HG03457 (cell line): ENCODE results near the gene FILIP1.

ENCODE experiments used
- ATAC-seq: cut with Tn5 transposase; IDR thresholded peaks from one replicate; pipeline ENCODE4 v1.9.1; 2021; ENCODE audit warnings: moderate number of reproducible peaks; ENCODE audit not compliant: unreplicated experiment

Gene FILIP1

GRCh38 chr6:75493400-75494064 is at the start of gene FILIP1:
Gene FILIP1, minus strand, starts transcription at chr6:75493800. Its CDS starts 78,828 bp downstream, at chr6:75414972.
- no peak for ATAC-seq

GRCh38 chr6:75543311-75543710 is 49.7 kb upstream of the FILIP1 start:
- no peak for ATAC-seq

GRCh38 chr6:75539136-75539535 is 45.5 kb upstream of the FILIP1 start:
- no peak for ATAC-seq

DNA sequence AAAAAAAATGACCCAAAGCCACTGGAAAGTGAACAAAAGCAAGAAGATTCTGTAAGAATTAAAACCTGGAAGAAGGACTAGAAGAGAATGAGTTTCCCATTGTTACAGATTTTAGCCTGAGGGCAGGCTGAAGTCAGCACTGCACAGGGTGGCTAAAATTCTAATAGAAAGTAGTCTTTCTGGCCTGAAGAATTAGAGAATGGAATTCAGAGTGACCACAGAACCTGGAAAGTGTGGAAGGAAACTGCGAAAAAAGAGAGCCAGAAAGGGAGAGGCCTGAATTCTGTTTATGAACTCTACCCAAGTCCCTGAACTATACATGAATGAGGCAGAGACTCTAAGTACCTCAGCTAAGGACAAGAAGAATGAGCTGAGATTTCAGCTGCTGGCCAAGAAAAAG is 38.9 kb upstream of the FILIP1 start:
- no peak for ATAC-seq

DNA sequence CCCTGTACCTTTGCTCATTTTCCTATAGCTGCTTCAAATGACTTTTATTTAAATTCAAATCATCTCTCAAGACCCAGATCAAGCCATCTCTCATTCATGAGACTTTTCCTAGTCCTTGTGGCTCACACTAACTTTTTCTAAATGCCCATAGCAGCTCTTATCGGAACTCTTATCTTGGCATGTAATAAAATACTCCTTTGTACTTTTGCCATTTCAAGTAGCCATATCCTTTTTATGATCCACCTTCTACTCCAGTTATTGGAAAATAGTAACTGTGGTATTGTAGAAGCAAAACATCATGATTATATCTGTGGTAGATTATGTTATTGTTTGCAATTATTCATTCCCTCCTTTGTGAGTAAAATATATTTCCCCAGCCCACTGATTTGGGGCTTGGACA is 37.6 kb upstream of the FILIP1 start:
- ATAC-seq, result no peak

- no peak for ATAC-seq
These were observed 37.1 kb upstream of the FILIP1 start for GRCh38 chr6:75530696-75531095.

DNA sequence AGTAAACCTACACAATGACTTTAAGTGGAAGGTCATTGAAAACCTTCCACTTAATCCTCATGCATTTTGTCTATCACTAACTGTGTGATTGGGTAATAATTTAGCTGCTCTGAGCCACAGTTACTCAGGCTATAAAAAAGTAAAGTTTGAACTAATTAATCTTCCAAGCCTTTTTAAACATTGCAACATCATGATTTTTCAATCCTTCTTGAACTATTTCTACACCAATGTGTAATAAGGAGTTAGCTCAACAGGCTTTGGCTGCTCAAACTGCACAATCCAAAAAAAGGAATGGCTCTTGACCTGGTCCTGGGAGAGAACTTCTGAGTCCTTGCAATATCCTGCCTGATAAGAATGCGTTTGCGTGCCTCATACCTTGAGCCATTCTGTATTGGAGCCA is 34.8 kb upstream of the FILIP1 start:
- ATAC-seq, result no peak

- ATAC-seq, result no peak
These were observed 33.0 kb upstream of the FILIP1 start for GRCh38 chr6:75526502-75527127.

- ATAC-seq, result no peak
These were observed 32.1 kb upstream of the FILIP1 start for GRCh38 chr6:75525682-75526081.

GRCh38 chr6:75524322-75524972 is 30.8 kb upstream of the FILIP1 start:
- no peak for ATAC-seq

- no peak for ATAC-seq
These were observed 23.2 kb upstream of the FILIP1 start for GRCh38 chr6:75516757-75517156.

GRCh38 chr6:75512591-75512990 is 19.0 kb upstream of the FILIP1 start:
- ATAC-seq, result no peak

DNA sequence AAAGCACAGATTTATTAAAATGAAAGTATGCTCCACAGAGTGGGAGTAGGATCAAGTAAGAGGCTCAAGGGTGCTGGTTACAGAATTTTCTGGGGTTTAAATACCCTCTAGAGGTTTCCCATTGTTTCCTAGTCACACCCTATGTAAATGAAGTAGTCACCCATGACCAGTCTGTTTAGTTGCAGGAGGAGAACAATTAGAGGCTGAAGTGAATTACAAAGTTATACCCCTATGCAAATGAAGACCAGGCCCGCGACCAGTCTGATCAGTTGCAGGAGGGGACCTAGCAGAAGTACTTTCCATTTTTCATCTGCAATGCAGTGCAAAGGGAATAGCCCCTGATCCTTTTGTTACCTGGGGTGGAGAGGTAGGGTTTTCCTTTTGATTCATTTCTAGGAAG is 11.8 kb upstream of the FILIP1 start:
- no peak for ATAC-seq

DNA sequence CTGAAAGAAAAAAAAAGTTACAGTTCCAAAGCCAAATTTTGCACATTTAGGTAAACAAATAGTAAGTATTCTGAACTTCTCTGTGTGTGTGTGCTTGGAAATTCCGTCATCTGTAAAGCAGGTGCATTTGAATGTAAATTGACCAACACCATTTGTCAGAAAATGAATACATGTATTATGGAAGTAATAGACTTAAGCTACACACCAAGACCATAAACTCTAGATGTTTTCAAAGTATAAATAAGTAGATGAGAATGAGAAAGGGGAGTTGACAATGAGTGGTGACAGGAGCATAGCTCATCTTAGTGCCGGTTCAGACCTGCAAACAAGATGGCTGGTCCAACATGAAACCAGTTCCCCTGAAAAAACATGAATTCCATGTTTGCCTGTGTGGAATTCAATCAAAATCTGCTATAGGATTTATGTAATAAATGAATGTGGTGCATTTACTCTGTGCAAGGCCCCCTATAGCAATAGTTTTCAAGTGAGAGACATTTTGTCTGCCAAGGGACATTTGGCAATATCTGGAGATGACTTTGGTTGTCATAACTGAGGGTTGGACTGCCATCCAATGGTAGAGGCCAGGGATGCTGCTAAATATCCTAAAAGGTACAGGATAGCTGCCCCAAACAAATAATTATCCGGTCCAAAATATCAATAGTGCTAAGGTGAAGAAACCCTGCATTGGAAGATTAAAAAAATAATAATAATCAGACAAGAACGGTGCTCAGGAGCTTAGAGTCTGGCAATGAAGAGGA is 11.0 kb upstream of the FILIP1 start:
- no peak for ATAC-seq

GRCh38 chr6:75503291-75503690 is 9.7 kb upstream of the FILIP1 start:
- no peak for ATAC-seq

- ATAC-seq, result no peak
These were observed 9.3 kb upstream of the FILIP1 start for GRCh38 chr6:75502884-75503283.

- ATAC-seq, result no peak
These were observed 8.2 kb upstream of the FILIP1 start for GRCh38 chr6:75501756-75502155.

DNA sequence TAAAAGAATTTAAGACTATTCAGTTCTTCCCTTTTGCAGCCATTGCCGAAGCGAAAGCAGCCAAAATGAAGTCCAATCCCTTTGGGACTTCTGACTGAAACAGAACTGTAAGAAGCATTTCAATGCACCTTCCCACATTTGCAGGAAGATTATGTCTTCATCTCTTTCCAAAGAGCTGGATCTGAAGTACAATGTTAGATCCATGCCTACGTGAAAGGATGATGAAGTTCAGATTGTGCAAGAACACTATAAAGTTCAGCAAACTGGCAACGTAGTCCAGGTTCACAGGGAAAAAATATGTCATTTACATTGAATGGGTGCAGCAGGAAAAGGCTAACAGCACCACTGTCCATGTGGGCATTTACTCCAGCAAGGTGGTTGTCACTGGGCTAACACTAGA is 6.0 kb upstream of the FILIP1 start:
- no peak for ATAC-seq

- ATAC-seq, result no peak
These were observed 5.3 kb upstream of the FILIP1 start for GRCh38 chr6:75498862-75499261.

DNA sequence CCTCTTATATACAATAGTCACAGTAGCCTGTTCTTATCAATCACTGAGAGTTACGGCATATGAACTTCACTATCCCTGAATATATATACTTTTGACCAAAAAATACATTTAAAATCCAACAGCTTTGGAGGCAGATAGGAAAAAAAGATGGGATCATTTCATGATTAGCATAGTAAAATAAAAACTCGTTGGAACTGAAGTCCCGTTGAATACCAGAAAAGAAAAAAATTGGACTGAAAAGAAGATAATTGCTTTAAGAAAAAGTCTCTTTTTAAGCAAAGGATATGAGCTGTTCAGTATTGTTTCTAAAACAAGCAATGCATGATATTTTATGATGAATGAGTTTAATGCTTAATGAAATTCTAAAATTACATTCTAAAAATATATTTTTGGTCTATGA is 4.4 kb upstream of the FILIP1 start:
- no peak for ATAC-seq

DNA sequence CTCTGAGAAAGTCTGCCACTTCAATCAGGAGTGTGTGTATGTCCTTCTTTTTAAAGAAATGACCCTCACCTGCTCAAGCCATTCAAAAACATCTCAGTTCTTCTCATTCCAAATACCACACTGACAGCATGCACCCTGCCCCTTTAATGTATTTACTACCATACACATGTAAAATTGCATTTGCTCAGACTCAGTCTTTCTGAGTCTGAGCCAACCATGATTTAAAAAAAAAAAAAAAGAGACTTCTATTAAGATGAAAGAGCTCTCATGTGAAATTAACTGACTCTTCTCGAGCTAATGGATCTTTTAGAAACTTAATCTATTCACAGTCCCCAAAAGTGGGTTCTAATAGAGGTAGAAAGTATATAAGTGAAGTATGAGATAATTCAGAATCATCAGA is 1.4 kb upstream of the FILIP1 start:
- no peak for ATAC-seq

DNA sequence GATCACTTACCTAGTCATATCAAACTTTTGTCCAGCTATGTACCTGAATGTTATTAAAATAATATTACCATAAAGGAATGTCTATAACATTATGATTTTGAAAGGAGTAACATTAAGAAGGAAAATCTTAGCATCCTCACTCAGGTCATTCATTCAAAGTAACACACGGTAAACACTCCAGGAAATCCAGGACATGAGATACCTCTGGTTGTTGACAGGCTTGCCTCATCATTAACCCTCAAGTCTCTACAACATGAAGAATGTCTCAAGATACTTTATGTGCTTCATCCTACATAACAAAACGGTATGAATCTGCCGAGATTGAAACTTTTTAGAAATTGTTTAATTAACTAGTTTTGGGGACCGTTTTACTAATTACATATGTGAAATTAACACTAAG is 690 bp upstream of the FILIP1 start:
- no peak for ATAC-seq
